GM19397 (cell line): ENCODE data around the gene STK39.
"Not testable (repeated sequence)": the region's sequence is repeated elsewhere in the genome, so short reads cannot be mapped to it uniquely, and the experiment has no call there.

Experiments
- ATAC-seq: cut with Tn5 transposase; IDR thresholded peaks from one replicate; pipeline ENCODE4 v1.9.1; 2021; ENCODE audit warnings: mild to moderate bottlenecking, moderate library complexity; ENCODE audit not compliant: unreplicated experiment

STK39 gene

GRCh38 chr2:168247341-168248261 is at the start of gene STK39:
TSS of gene STK39 (minus strand) at chr2:168247595. CDS start at chr2:168247435, 160 bp downstream.
- ATAC-seq: peak; percentile 71

GRCh38 chr2:168295051-168295450 is 47.7 kb upstream of the STK39 start:
- no peak for ATAC-seq

- ATAC-seq: no peak
Measured at GRCh38 chr2:168294409-168294808, 47.0 kb upstream of the STK39 start.

DNA sequence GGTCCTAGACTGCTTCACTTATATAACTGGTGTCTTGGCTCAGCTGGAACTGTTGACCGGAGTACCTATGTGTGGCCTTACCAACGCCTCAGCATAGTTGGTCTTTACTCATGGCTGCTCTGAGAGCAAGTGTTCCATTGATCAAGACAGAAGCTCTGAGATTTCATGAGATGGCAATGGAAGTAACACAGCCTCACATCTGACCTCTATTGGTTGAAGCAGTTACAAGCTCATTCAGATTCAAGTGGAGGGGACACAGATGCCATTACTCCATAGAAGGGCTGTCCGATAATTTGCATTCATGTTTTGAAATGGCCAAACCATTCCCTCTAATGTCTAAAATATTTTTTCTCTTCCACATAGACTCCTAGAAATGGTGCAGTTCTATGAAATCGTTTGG is 46.4 kb upstream of the STK39 start:
- no peak for ATAC-seq

GRCh38 chr2:168290391-168290790 is 43.0 kb upstream of the STK39 start:
- no peak for ATAC-seq

DNA sequence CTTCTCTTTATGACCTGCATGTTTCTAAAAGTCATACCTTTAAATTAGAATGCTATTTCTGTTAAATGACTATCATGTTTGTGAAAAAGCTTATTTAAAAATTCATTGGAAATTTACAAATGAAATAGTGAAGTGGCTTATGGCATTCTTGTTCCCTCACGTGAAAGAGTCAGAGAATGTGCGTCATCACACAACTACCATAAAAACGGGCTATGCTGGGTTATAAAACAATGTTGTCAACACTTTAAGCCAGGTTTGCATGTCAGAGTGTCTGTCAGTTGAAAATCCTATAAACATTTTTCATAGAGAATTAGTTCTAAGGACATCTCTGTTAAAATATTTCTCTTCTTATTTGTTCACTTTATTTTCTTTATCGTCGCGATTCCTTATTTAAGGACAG is 42.5 kb upstream of the STK39 start:
- ATAC-seq: no peak

DNA sequence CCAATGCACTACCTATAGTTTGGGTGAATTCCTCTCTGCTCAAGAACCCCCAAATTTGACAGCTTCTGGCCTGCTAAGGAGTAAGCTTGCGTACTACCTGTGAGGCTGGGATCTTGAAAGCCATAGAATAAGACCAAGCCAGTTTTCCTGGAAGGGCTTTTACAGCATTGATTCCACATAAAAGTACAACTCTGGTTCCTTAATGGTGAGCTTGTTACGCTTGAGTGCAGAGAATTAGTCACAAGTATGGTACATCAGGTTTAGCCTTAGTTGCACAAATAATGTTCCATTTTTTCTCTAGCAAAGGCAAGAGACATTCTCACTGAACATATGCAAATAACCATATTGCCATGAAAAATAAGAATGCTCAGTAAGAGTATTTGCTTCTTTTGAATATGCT is 39.1 kb upstream of the STK39 start:
- ATAC-seq: no peak

DNA sequence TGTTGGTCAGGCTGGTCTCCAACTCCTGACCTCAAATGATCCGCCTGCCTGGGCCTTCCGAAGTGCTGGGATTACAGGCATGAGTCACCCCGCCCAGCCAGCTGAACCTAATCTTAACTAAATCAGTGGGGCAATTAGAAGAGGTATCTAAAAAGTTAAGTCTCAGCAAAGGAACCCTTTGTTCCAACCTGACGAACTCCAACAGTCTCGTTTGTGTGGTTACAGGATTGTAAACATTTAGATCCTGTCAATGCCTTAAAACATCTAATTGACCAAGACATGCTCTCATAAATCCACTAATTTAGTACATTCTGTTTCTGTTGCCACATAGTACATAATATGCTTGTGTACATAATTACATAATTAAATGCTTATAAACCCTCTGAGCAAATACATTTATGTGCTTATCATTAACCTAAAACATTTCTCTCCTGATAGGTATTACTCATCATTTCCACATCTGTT is 31.1 kb upstream of the STK39 start:
- no peak for ATAC-seq

DNA sequence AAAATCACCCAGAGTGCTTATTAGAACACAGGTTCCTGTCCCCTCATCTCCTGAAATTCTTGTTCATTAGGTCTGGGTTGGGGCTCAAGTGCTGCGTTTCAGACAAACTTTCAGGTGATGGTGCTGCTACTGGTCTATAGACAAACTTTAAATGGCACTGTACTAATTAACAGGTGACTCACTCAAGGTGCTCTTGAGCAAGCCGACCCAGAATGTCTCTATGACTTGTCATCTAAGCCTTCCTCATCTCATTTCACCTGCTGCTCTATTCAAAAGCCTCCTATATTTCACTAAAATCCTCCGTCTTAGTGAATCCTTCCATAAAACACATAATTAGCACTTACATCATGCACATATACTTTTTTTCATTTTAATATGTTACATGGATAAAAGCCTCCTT is 29.9 kb upstream of the STK39 start:
- ATAC-seq: no peak

DNA sequence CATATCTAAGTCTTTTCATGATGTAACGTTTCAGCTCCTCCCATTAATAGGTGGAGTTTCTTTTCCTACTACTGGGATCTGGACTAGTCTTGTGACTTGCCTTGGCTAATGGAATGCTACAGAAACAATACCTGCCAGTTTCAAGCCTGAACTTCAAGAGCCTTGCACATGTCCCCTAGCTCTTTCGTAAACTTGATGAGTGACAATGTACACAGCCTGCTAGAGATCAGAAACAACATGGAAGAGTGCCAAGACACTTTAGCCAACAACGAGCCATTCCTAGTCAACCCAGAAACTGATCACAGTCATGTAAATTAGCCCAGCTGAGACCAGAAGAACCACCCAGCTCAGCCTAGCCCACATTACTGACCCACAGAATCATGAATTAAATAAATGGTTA is 24.8 kb upstream of the STK39 start:
- no peak for ATAC-seq

DNA sequence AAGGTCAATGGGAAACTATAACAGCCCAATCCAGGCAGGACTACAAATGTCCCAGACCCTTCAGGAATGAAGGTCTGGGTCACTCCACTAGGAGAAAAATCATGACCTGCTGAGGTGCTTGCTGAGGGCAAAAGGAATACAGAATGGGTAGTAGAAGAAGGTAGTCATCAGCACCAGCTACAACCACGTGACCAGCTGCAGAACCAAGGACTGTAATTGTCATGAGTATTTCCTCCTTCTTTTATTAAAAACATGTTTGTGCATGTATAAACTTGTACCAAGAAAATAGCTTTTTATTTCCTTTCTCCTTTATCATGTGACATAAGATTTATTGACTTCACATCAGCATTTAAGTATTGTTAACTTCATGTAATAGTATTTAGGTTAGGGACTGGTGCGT is 15.5 kb upstream of the STK39 start:
- ATAC-seq: not testable (repeated sequence)

GRCh38 chr2:168256448-168256847 is 9.1 kb upstream of the STK39 start:
- ATAC-seq: no peak

GRCh38 chr2:168255866-168256265 is 8.5 kb upstream of the STK39 start:
- ATAC-seq: no peak

DNA sequence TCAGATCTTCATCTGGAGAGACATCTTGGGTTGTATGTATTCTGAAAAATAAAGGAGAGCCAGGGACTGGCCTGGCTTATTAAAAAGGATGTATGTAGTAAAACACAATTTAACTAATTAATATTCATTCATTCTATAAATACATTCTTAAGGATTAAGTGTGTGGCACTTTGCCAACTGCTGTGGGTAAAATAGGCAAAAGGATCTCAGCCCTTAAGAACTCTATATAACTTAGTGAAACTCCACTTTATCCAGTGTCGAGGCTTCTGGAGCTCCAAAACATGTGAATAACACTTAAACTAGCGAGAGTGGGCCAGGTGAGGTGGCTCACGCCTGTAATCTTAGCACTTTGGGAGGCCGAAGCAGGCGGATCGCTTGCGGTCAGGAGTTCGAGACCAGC is 7.7 kb upstream of the STK39 start:
- ATAC-seq: no peak

DNA sequence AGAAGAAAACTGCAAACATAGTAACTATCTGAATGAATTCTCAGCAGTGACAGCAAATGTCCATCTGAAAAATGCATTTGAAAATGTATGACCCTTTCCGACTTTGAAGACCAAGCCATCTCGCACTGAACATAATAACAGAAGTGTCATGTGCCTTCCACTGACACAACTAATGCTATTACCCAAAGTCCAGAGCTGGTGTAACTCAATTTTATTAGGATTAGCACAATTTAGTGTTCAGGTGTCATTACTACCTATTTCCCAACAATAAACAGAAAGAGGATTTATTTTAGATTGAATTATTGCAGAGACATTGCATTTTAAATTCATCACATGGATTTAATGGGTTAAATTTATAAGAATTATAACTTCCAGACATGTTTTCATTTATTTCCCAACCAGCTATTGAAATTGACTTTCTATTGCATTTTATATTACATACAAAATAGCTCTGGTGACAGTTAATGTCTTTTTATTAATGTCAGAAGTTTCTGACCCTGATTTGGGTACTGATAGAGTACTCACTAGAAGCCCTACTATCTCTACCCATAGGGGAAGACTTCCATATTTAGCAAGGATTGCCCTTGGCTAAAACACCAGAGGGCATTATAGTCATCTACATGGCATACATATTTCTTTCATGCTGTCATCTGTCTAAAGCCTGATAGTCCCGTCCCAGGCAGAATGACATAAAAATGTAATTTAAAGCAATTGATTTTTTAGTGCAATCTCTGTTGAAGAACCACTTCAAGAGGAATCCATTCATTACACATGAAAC is 7.0 kb upstream of the STK39 start:
- ATAC-seq: no peak

DNA sequence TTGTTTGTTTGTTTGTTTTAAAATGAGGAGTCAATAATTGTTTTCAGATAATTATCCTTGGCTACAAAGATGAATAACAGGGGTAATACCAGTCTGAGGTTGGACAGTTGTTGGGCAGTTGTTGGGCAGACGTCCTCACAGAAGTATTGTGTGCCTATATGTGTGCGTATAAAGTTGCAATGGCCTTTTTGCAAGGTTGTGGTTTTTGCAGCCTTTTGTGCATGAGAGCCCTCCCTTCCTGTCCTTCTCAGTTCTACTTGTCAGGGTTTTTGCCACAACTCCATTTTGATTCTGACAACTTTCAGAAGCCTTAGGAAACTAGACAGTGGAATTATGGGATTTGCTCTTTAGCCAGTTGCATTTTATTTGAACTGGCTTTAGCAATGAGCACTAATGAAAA is 6.0 kb upstream of the STK39 start:
- ATAC-seq: no peak

- no peak for ATAC-seq
Measured at GRCh38 chr2:168252976-168253375, 5.6 kb upstream of the STK39 start.

DNA sequence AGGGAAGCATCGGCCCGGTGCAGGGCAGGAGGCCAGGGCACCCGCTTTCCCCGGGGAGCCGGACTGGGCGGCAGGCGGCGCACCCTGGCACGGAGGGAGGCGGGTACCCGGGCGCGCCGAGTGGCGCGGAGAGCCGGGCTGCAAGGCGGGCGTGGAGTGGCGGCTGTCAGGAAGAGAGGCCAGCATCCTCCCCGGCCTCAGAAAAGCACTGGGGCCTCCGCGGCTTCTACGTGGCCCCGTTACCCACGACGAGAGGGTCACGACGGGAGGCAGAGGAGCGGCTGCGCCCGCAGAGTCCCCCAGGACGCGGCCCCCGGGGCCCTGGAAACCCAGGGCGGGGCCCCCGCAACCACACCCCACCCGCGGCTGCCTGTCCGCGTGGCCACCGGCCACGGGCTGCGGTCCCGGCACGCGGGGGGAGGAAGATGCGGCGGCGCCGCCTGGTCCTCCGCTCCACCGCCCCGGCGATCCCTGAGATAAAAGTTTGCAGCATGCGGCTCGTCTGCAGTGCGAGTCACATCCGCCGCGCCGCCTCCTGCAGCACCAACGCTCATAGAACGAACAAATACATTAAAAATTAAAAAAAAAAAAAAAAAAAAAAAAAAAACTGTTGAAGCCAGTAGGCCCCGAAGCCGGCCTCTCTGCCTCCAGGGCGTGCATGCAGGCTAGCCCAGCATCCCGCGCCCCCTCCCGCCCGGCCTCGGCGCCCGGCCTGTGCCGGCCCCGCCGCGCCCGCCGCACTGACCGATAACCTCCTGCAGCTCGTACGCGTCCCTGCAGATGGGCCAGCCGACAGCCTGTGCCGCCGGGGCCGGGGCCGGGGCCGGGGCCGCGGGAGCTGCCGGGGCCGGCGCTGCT is 683 bp downstream of the STK39 start:
- ATAC-seq: peak; percentile 43

DNA sequence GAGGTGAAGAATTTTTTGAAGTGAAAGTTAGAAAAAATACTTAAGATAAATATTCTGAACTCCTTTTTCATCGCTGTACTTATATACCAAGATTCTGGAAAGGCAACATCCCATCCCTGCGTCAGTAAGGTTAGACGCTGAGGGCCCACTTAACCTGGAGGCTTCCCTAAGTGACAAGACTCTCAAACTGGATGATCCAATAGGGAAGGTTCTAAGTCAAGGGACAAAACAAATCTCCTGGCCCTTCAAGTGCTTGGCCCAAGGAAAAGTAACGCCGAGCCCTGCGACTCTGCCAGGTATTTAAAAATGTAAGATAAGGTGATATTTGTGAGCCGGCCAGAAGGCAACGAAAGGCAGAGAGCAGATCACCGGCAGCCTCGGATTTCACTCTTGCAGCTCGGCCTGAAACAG is 1.3 kb downstream of the STK39 start:
- no peak for ATAC-seq

GRCh38 chr2:168245074-168245825 is 2.1 kb downstream of the STK39 start:
- no peak for ATAC-seq
